Right lobe of liver (tissue), 6 donors: ENCODE measurements around the gene CSNK1D. TPM values are rescaled to one million over a fixed set of nuclear protein-coding genes. Genes with fewer than 3 reads are reported as not detected.

Experiments
- ATAC-seq, 4 donors: fragments of 200-7000 bp; cut with Tn5 transposase; one replicate each; pipeline ENCODE4 v1.9.1; 2020; ENCODE audit warnings: mild to moderate bottlenecking in 4 of 4, moderate library complexity in 4 of 4
- DNase-seq, 3 donors: peaks; one replicate each; pipeline ENCODE4 v3.0.0-alpha.2; 2020
- H3K27ac ChIP-seq, 3 donors: fragments of 200-600 bp; one replicate each; pipeline ENCODE4 v1.8.0; 2022
- H3K27me3 ChIP-seq, 2 donors: fragments of 200-600 bp; one replicate each; pipeline ENCODE4 v1.8.0; 2022
- H3K36me3 ChIP-seq, 4 donors: fragments of 200-600 bp; sonication (generic) in 1 of 4; one replicate each; pipeline versions ENCODE4 v1.5.1 to v1.8.0; 2017 to 2022; ENCODE audit warnings: control low read depth in 1 of 4
- H3K4me1 ChIP-seq, 4 donors: fragments of 200-600 bp; sonication (generic) in 1 of 4; one replicate each; pipeline versions ENCODE4 v1.5.1 to v1.8.0; 2017 to 2022; ENCODE audit warnings: control low read depth in 1 of 4
- H3K4me3 ChIP-seq, 3 donors: fragments of 200-600 bp; one replicate each; pipeline ENCODE4 v1.8.0; 2022
- H3K9me3 ChIP-seq, 4 donors: fragments of 200-600 bp; sonication (generic) in 1 of 4; one replicate each; pipeline versions ENCODE4 v1.5.1 to v1.8.0; 2017 to 2022; ENCODE audit warnings: control low read depth in 1 of 4
- POLR2A ChIP-seq: fragments of 450-650 bp; IDR thresholded peaks from one replicate; pipeline ENCODE4 v1.6.1; 2017; ENCODE audit warnings: antibody characterized with exemption, mild to moderate bottlenecking
- WGBS: methylation state at CpG from one replicate; pipeline ENCODE4 v1.1.6; 2018; ENCODE audit warnings: low coverage, low lambda C conversion rate; ENCODE audit not compliant: insufficient coverage; ENCODE audit errors: missing lambda C conversion rate; 5-methylcytosine and 5-hydroxymethylcytosine counted together
- intact Hi-C, 2 donors: fragments of 100-400 bp; cut with DNase I; formaldehyde crosslinking; loops; one replicate each; pipeline versions ENCODE4 v1.11.2 to v1.14.1; 2022
- total RNA-seq, 6 experiments: library from RNA; depleted of rRNA in 2 of 6; stranded (reverse); fragments of >200 nt in 2 of 6; fragmentation: NEBNext Ultra II Directional in 3 of 6; extraction: Animal tissue kit (Norgen Biotek cat#: 25700) in 3 of 6; gene quantifications; one replicate each; pipeline versions ENCODE4 v1.1.0 to v1.2.4, GENCODE V29; 2016 to 2023
- TF ChIP-seq, protein P1 (sequence below), 4 donors: fragments of 200-600 bp in 3 of 4; fragments of 450-650 bp in 1 of 4; IDR thresholded peaks; one replicate each; pipeline versions ENCODE4 v1.5.1 to v1.8.0; 2016 to 2022; ENCODE audit warnings: antibody characterized with exemption in 4 of 4, mild to moderate bottlenecking in 2 of 4
- donor health status: DM: no; HTN: yes; CAD: no.
- donor health status: DM: no; HTN: no; CAD: no.
- donor health status: DM: no; HTN: no; CAD: no.
- donor health status: DM: no; HTN: yes; CAD: no.
- donor health status: DM: no; HTN: yes; CAD: no.

The CSNK1D gene
- total RNA-seq, 6 experiments from 2014 or later: 32.7 to 73.0 (median 45.9) TPM

- H3K27ac ChIP-seq: no peak overlapping the region
- DNase-seq (peak in 1 of 3 donors; percentile 22), ATAC-seq (no peak)
- no peaks in the 10 kb centered on the region for H3K36me3 ChIP-seq
- TF ChIP-seq POLR2A: no peak
- TF ChIP-seq, protein P1, sequence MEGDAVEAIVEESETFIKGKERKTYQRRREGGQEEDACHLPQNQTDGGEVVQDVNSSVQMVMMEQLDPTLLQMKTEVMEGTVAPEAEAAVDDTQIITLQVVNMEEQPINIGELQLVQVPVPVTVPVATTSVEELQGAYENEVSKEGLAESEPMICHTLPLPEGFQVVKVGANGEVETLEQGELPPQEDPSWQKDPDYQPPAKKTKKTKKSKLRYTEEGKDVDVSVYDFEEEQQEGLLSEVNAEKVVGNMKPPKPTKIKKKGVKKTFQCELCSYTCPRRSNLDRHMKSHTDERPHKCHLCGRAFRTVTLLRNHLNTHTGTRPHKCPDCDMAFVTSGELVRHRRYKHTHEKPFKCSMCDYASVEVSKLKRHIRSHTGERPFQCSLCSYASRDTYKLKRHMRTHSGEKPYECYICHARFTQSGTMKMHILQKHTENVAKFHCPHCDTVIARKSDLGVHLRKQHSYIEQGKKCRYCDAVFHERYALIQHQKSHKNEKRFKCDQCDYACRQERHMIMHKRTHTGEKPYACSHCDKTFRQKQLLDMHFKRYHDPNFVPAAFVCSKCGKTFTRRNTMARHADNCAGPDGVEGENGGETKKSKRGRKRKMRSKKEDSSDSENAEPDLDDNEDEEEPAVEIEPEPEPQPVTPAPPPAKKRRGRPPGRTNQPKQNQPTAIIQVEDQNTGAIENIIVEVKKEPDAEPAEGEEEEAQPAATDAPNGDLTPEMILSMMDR (IDR thresholded peaks at IDR 0.05): no peak
- H3K4me3 ChIP-seq: no peak overlapping the region
- intact Hi-C loops: no loop called here
- no peaks in the 10 kb centered on the region for H3K9me3 ChIP-seq
- 70% methylated on average over 5 of the region's 26 CpGs for WGBS
- H3K4me1 ChIP-seq: peaks cover 0 to 9% (median 0%) of the 10 kb centered on the region in 4 donors
- H3K27me3 ChIP-seq: no peaks in the 10 kb centered on the region
These were observed 30.7 kb upstream of the CSNK1D start for GRCh38 chr17:82303944-82304808.

DNA sequence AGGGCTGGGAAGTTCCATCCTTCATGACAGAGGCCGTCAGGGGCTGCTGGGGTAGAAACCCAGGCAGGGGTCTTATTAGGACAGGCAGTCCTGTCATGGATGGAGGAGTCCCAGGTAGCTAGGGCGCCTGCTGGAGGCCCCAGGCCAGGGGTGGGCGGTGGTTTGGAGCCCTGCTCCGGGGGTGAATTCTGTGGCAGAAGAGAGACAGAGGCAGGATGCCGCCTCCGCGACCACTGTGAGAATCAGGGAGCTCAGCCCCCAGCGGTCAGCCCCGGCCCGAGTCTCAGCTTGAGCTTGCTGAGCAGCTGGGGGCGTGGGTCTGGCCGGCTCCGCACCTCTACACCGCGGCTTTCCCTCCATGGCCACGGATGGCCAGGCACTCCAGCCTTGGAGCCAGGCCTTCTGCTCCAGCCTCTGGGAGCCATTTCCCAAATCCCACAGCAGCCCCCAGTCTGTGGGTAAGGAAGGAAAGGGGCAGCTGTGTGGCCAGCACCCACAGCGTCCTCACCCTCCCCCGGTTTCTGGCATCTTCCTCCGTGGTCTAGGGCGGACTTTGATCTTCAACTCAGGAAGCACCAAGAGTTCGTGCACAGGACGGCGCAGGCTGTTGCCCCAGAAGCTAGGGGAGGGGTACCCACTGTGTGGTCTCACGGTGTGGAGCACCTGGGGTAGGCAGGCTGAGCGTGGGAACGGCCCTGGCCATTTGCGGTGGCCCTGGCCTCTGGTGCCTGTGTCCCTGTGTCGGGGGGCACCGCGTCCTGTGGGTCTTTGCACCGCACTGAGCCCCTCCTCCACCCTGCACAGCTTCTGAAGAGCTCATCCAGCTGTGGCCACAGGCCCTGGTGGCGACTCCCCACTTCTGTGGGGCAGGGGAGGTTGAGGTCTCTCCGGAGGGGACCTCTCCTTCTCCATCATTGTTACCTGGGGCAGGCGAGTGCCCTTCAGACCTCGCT is 29.8 kb upstream of the CSNK1D start:
- H3K27ac ChIP-seq: no peak overlapping the region
- DNase-seq (peak in 1 of 3 donors; percentile 29), ATAC-seq (peak; percentile 28 to 52 (median 35))
- no peaks in the 10 kb centered on the region for H3K27me3 ChIP-seq
- WGBS: 60% methylated on average over 2 of the region's 35 CpGs
- peaks cover 0 to 12% (median 2%) of the 10 kb centered on the region in 4 donors for H3K4me1 ChIP-seq
- no peaks in the 10 kb centered on the region for H3K9me3 ChIP-seq
- H3K36me3 ChIP-seq: no peaks in the 10 kb centered on the region
- no peak overlapping the region for H3K4me3 ChIP-seq
- TF ChIP-seq POLR2A: no peak
- TF ChIP-seq, protein P1 (IDR thresholded peaks at IDR 0.05): no peak
- intact Hi-C loops: no loop called here

DNA sequence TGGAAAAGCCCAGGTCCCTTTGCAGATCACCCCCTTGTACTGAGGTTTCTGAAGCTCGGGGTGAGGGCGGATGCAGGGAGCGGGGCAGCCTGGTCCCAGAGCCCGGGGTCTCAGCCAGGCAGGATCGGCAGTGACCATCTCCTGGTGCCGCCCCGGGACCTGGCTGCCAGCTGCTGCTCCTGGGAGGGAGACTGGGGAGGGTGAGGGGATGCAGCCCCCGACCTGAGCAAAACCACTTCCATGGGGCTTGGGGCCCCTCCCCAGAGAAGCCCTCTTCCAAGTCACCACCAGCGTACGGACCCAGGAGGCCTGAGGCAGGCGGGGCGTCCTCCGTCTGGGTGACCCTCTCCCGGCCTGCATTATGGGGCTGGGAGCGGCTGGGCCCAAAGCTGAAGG is 29.1 kb upstream of the CSNK1D start:
- no peak for DNase-seq
- no CpG with 5 or more reads among the region's 15 CpGs for WGBS

GRCh38 chr17:82301916-82302567 is 28.5 kb upstream of the CSNK1D start:
- 59% methylated on average over 9 of the region's 23 CpGs for WGBS

More for the DNA sequence above, 29.1 kb upstream of the CSNK1D start:
- Histone ChIP-seq H3K9me3 (no peaks in the 10 kb centered on the region), H3K36me3 (no peaks in the 10 kb centered on the region), H3K27me3 (no peaks in the 10 kb centered on the region), H3K27ac (no peak overlapping the region), H3K4me1 (peaks cover 0 to 19% (median 6%) of the 10 kb centered on the region in 4 donors), H3K4me3 (no peak overlapping the region)
- intact Hi-C loops: no loop called here
- ATAC-seq: no peak
- TF ChIP-seq, protein P1 (IDR thresholded peaks at IDR 0.05): no peak
- no peak for TF ChIP-seq POLR2A

More at GRCh38 chr17:82301916-82302567, 28.5 kb upstream of the CSNK1D start:
- intact Hi-C loops: no loop called here
- Histone ChIP-seq H3K4me1 (peaks cover 0 to 21% (median 7%) of the 10 kb centered on the region in 4 donors), H3K27ac (no peak overlapping the region), H3K4me3 (no peak overlapping the region), H3K9me3 (no peaks in the 10 kb centered on the region), H3K36me3 (no peaks in the 10 kb centered on the region), H3K27me3 (no peaks in the 10 kb centered on the region)
- DNase-seq (peak in 1 of 3 donors; percentile 34), ATAC-seq (no peak)
- TF ChIP-seq, protein P1 (IDR thresholded peaks at IDR 0.05): no peak
- no peak for TF ChIP-seq POLR2A
